Keratinocyte (primary cell): ENCODE data around the gene SUSD3.

Experiments used
- EZH2 ChIP-seq: IDR thresholded peaks from one replicate; pipeline ENCODE4 v1.6.1; 2012; ENCODE audit warnings: inconsistent platforms, mild to moderate bottlenecking, low read length, moderate library complexity
- TF ChIP-seq, protein P1 (sequence below), 3 experiments: IDR thresholded peaks in 1 of 3; conservative IDR thresholded peaks in 1 of 3; optimal IDR thresholded peaks in 1 of 3; 2 replicates in 2 of 3; 3 replicates in 1 of 3; pipeline versions ENCODE3 to v1.5.1; 2011; ENCODE audit warnings: low read length in 3 of 3, mild to moderate bottlenecking in 3 of 3, moderate library complexity in 2 of 3, control low read depth in 1 of 3, inconsistent platforms in 1 of 3; ENCODE audit not compliant: insufficient read depth in 2 of 3; ENCODE audit errors: extremely low read depth in 1 of 3

DNA sequence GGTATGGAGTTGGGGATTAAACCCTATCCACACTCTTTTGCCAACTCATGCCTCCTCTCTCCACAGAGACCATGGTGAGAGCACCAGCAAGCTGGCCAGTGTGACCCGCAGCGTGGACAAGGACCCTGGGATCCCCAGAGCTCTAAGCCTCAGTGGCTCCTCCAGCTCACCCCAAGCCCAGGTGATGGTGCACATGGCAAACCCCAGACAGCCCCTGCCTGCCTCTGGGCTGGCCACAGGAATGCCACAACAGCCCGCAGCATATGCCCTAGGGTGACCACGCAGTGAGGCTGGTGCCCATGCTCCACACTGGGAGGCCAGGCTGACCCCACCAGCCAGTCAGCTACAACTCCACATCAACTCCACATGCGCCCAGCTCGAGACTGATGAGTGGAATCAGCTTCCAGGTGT lies 26.0 kb downstream of the SUSD3 start:
- TF ChIP-seq, protein P1, sequence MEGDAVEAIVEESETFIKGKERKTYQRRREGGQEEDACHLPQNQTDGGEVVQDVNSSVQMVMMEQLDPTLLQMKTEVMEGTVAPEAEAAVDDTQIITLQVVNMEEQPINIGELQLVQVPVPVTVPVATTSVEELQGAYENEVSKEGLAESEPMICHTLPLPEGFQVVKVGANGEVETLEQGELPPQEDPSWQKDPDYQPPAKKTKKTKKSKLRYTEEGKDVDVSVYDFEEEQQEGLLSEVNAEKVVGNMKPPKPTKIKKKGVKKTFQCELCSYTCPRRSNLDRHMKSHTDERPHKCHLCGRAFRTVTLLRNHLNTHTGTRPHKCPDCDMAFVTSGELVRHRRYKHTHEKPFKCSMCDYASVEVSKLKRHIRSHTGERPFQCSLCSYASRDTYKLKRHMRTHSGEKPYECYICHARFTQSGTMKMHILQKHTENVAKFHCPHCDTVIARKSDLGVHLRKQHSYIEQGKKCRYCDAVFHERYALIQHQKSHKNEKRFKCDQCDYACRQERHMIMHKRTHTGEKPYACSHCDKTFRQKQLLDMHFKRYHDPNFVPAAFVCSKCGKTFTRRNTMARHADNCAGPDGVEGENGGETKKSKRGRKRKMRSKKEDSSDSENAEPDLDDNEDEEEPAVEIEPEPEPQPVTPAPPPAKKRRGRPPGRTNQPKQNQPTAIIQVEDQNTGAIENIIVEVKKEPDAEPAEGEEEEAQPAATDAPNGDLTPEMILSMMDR (optimal IDR thresholded peaks at IDR 0.05 in 1 of 3, IDR thresholded peaks at IDR 0.05 in 1 of 3, conservative IDR thresholded peaks at IDR 0.05 in 1 of 3; ENCODE audit: extremely low read depth in 1 of 3, insufficient read depth in 2 of 3, low read length in 3 of 3) = no peak
- TF ChIP-seq EZH2 = no peak
